GM12892 (cell line): ENCODE results near the gene IER3IP1.

Source experiments
- DNase-seq: peaks from one replicate; pipeline ENCODE4 v3.0.0; 2011; ENCODE audit not compliant: insufficient read length
- FAIRE-seq: peaks from 2 replicates; lab custom pipeline; 2011; peaks lifted over from hg19 to GRCh38; lab: Jason Lieb, UNC
- POLR2A ChIP-seq: IDR thresholded peaks from 2 replicates; pipeline ENCODE4 v1.6.1; 2011; ENCODE audit warnings: low read depth, low read length, control low read depth
- POLR2AphosphoS5 ChIP-seq: IDR thresholded peaks from 2 replicates; pipeline ENCODE4 v1.6.1; 2011; ENCODE audit warnings: low read depth, low read length, control low read depth
- TAF1 ChIP-seq: IDR thresholded peaks from 2 replicates; pipeline ENCODE4 v1.6.1; 2011; ENCODE audit warnings: low read depth, mild to moderate bottlenecking, control low read depth, low read length, borderline replicate concordance

The IER3IP1 gene

GRCh38 chr18:47109720-47110119, 66.4 kb downstream of the IER3IP1 start:
- TF ChIP-seq POLR2A (no peak), TAF1 (no peak), POLR2AphosphoS5 (no peak)
- no peak for FAIRE-seq
- DNase-seq, result no peak

- DNase-seq (no peak), FAIRE-seq (no peak)
- TF ChIP-seq TAF1 (no peak), POLR2AphosphoS5 (no peak), POLR2A (no peak)
Observed at GRCh38 chr18:47108998-47109405, 67.2 kb downstream of the IER3IP1 start.

- TF ChIP-seq TAF1 (no peak), POLR2AphosphoS5 (no peak), POLR2A (no peak)
- FAIRE-seq (no peak), DNase-seq (no peak)
Observed at GRCh38 chr18:47108373-47108772, 67.8 kb downstream of the IER3IP1 start.
